ENCODE measurements around the gene ARHGAP9.
"Not testable (repeated sequence)": the region's sequence is repeated elsewhere in the genome, so short reads cannot be mapped to it uniquely, and the experiment has no call there.

Gene ARHGAP9

DNA sequence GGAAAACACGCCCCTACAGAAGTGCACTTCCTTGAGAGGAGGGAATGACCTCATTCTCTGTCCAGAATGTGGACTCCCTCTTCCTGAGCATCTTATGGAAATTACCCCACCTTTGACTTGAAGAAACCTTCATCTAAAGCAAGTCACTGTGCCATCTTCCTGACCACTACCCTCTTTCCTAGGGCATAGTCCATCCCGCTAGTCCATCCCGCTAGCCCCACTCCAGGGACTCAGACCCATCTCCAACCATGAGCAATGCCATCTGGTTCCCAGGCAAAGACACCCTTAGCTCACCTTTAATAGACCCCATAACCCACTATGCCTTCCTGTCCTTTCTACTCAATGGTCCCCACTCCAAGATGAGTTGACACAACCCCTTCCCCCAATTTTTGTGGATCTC lies 29.6 kb downstream of the ARHGAP9 start:
- no peak overlapping the region for H3K4me2 ChIP-seq (ENCODE audit: low read length)
- H3K27me3 ChIP-seq (ENCODE audit: control insufficient read depth, insufficient read depth, low read length) = no peaks in the 10 kb centered on the region
- H3K36me3 ChIP-seq (ENCODE audit: insufficient read depth, low read length) = no peaks in the 10 kb centered on the region
- no peak overlapping the region for H3K9ac ChIP-seq (ENCODE audit: low read depth, low read length)
- H3K4me1 ChIP-seq (ENCODE audit: control insufficient read depth, insufficient read depth, low read length) = peaks cover 20% of the 10 kb centered on the region
- no peak overlapping the region for H3K4me3 ChIP-seq (ENCODE audit: low read length)
- no peaks in the 10 kb centered on the region for H3K9me3 ChIP-seq (replicated peaks; ENCODE audit: low read length)

DNA sequence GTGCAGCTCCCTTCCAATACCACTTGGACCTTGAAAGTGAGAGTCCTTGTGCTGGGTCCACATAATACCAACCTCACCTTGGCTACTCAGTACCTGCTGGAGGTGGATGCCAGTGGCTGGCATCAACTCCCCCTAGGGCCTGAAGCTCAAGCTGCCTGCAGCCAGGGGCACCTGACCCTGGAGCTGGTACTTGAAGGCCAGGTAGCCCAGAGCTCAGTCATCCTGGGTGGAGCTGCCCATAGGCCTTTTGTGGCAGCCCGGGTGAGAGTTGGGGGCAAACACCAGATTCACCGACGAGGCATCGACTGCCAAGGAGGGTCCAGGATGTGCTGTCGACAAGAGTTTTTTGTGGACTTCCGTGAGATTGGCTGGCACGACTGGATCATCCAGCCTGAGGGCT lies 30.3 kb downstream of the ARHGAP9 start:
- H3K9ac ChIP-seq (ENCODE audit: low read depth, low read length) = no peak overlapping the region
- no peaks in the 10 kb centered on the region for H3K9me3 ChIP-seq (replicated peaks; ENCODE audit: low read length)
- no peak overlapping the region for H3K4me3 ChIP-seq (ENCODE audit: low read length)
- H3K4me2 ChIP-seq (ENCODE audit: low read length) = no peak overlapping the region
- H3K27me3 ChIP-seq (ENCODE audit: control insufficient read depth, insufficient read depth, low read length) = no peaks in the 10 kb centered on the region
- peaks cover 13% of the 10 kb centered on the region for H3K4me1 ChIP-seq (ENCODE audit: control insufficient read depth, insufficient read depth, low read length)
- no peaks in the 10 kb centered on the region for H3K36me3 ChIP-seq (ENCODE audit: insufficient read depth, low read length)

DNA sequence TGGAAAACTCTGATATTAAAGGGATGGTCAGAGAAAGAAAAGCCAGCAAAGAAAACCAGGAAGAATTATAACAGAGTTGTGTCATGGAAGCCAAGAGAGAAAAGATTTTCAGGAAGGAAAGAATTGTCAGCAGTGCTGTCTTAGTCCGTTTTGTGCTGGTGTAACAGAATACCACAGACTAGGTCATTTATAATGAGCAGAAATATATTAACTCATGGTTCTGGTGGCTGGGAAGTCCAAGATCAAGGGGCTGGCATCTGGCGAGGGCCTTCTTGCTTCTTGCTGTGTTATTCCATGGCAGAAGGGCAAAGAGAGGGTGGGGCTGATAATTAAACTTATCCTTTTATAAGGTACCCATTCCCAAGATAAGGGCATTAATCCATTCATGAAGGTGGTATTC lies 31.0 kb downstream of the ARHGAP9 start:
- H3K9ac ChIP-seq (ENCODE audit: low read depth, low read length) = no peak overlapping the region
- no peak overlapping the region for H3K4me3 ChIP-seq (ENCODE audit: low read length)
- H3K27me3 ChIP-seq (ENCODE audit: control insufficient read depth, insufficient read depth, low read length) = no peaks in the 10 kb centered on the region
- H3K4me1 ChIP-seq (ENCODE audit: control insufficient read depth, insufficient read depth, low read length) = peaks cover 13% of the 10 kb centered on the region
- H3K4me2 ChIP-seq (ENCODE audit: low read length) = no peak overlapping the region
- H3K36me3 ChIP-seq (ENCODE audit: insufficient read depth, low read length) = no peaks in the 10 kb centered on the region
- H3K9me3 ChIP-seq (replicated peaks; ENCODE audit: low read length) = no peaks in the 10 kb centered on the region

DNA sequence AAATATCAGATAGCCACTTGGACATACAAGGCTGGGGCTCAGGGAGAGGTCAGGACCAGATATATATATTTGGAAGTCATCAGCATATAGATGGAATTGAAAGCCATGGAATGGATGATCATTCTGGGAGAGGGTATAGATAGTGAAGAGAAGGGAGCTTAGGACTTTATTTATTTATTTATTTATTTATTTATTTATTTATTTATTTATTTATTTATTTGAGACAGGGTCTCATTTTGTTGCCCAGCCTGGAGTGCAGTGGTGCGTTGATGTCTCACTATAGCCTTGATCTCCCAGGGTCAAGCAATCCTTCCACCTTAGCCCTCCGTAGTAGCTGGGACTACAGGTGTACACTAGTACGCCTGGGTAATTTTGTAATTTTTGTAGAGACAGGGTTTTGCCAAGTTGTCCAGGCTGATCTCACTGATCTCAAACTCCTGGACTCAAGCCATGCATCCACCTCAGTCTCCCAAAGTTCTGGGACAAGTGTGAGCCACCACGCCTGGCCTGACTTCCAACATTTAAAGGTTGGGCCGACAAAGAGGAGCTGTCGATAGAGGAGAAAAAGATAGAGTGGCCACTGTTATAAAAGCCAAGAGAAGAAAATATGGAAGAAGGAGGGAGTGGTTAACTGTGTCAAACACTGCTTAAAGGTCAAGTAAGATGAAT lies 33.2 kb downstream of the ARHGAP9 start:
- no peak overlapping the region for H3K4me3 ChIP-seq (ENCODE audit: low read length)
- no peaks in the 10 kb centered on the region for H3K36me3 ChIP-seq (ENCODE audit: insufficient read depth, low read length)
- H3K4me2 ChIP-seq (ENCODE audit: low read length) = no peak overlapping the region
- no peaks in the 10 kb centered on the region for H3K9me3 ChIP-seq (replicated peaks; ENCODE audit: low read length)
- H3K4me1 ChIP-seq (ENCODE audit: control insufficient read depth, insufficient read depth, low read length) = peaks cover 6% of the 10 kb centered on the region
- no peak overlapping the region for H3K9ac ChIP-seq (ENCODE audit: low read depth, low read length)
- no peaks in the 10 kb centered on the region for H3K27me3 ChIP-seq (ENCODE audit: control insufficient read depth, insufficient read depth, low read length)

DNA sequence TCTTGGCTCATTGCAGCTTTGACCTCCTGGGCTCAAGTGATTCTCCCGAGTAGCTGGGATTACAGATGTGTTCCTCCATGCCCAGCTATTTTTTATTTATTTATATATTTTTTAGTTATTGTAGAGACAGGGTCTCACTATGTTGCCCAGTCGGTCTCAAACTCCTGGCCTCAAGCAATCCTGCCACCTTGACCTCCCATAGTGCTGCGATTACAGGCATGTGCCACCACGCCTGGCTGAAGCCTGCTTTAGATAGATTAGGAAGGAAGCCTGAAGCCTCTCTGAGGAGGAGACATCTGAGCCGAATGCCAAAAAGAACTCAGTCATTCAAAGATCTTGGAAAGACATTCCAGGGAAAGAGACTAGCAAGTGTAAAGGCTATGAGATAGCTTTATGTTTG lies 34.9 kb downstream of the ARHGAP9 start:
- Histone ChIP-seq H3K4me3 (ENCODE audit: low read length) (no peak overlapping the region), H3K9ac (ENCODE audit: low read depth, low read length) (no peak overlapping the region), H3K4me1 (ENCODE audit: control insufficient read depth, insufficient read depth, low read length) (no peaks in the 10 kb centered on the region)

DNA sequence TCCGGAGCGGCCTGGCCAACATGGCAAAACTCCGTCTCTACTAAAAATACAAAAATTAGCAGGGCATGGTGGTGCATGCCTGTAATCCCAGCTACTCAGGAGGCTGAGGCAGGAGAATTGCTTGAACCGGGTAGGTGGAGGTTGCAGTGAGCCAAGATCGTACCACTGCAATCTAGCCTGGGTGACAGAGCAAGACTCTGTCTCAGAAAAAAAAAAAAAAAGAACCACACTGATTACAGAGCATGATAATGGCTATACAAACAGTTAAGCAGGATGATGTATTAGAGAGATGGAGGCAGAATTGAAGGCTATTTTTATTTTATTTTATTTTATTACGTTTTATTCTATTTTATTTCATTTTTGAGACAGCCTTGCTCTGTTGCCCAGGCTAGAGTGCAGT lies 35.3 kb downstream of the ARHGAP9 start:
- not testable (repeated sequence) for H3K36me3 ChIP-seq (ENCODE audit: insufficient read depth, low read length); H3K4me3 ChIP-seq (ENCODE audit: low read length); H3K4me2 ChIP-seq (ENCODE audit: low read length); H3K4me1 ChIP-seq (ENCODE audit: control insufficient read depth, insufficient read depth, low read length); H3K27me3 ChIP-seq (ENCODE audit: control insufficient read depth, insufficient read depth, low read length); H3K9me3 ChIP-seq (replicated peaks; ENCODE audit: low read length); H3K9ac ChIP-seq (ENCODE audit: low read depth, low read length)

More for the DNA sequence above, 34.9 kb downstream of the ARHGAP9 start:
- no peak overlapping the region for H3K4me2 ChIP-seq (ENCODE audit: low read length)
- H3K27me3 ChIP-seq (ENCODE audit: control insufficient read depth, insufficient read depth, low read length) = no peaks in the 10 kb centered on the region
- H3K9me3 ChIP-seq (replicated peaks; ENCODE audit: low read length) = no peaks in the 10 kb centered on the region
- no peaks in the 10 kb centered on the region for H3K36me3 ChIP-seq (ENCODE audit: insufficient read depth, low read length)

DNA sequence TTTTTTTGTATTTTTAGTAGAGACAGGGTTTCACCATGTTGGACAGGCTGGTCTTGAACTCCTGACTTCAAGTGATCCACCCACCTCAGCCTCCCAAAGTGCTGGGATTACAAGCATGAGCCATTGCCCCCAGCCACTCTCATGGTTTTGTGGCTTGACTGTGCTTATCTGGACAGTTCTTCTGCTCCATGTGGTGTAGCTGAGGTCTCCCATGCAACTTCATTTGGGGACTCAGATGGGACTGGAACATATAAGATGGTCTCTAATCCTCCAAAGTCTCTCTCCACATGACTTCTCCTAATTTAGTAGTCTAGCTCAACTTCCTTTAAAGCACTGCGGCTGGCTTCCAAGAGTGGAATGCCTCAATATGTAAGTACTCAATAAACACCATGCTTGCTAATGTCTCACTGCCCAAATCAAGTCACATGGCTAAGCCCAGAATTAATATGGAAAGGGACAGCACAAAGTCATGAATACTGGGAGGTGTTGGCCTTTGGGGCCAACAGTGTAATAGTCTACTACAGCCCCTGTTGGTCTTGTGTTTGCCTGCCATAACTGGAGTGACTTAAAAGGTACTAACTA lies 37.7 kb downstream of the ARHGAP9 start:
- H3K9me3 ChIP-seq (replicated peaks; ENCODE audit: low read length) = no peaks in the 10 kb centered on the region
- H3K27me3 ChIP-seq (ENCODE audit: control insufficient read depth, insufficient read depth, low read length) = no peaks in the 10 kb centered on the region
- no peaks in the 10 kb centered on the region for H3K4me1 ChIP-seq (ENCODE audit: control insufficient read depth, insufficient read depth, low read length)
- H3K36me3 ChIP-seq (ENCODE audit: insufficient read depth, low read length) = no peaks in the 10 kb centered on the region
- H3K9ac ChIP-seq (ENCODE audit: low read depth, low read length) = no peak overlapping the region
- H3K4me2 ChIP-seq (ENCODE audit: low read length) = no peak overlapping the region
- no peak overlapping the region for H3K4me3 ChIP-seq (ENCODE audit: low read length)

DNA sequence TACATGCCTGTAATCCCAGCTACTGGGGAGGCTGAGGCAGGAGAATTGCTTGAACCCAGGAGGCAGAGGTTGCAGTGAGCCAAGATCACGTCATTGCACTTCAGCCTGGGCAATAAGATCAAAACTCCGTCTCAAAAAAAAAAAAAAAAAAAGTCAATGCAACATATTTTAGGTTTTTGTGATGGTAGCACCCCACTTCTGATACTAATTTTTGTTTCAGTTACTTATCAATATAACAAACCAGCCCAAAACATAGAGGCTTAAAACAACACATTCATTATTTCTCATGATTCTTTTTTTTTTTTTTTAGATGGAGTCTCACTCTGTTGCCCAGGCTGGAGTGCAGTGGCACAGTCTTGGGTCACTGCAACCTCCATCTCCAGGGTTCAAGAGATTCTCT lies 38.3 kb downstream of the ARHGAP9 start:
- not testable (repeated sequence) for H3K27me3 ChIP-seq (ENCODE audit: control insufficient read depth, insufficient read depth, low read length); H3K4me2 ChIP-seq (ENCODE audit: low read length); H3K9ac ChIP-seq (ENCODE audit: low read depth, low read length); H3K4me3 ChIP-seq (ENCODE audit: low read length); H3K9me3 ChIP-seq (replicated peaks; ENCODE audit: low read length); H3K36me3 ChIP-seq (ENCODE audit: insufficient read depth, low read length); H3K4me1 ChIP-seq (ENCODE audit: control insufficient read depth, insufficient read depth, low read length)

DNA sequence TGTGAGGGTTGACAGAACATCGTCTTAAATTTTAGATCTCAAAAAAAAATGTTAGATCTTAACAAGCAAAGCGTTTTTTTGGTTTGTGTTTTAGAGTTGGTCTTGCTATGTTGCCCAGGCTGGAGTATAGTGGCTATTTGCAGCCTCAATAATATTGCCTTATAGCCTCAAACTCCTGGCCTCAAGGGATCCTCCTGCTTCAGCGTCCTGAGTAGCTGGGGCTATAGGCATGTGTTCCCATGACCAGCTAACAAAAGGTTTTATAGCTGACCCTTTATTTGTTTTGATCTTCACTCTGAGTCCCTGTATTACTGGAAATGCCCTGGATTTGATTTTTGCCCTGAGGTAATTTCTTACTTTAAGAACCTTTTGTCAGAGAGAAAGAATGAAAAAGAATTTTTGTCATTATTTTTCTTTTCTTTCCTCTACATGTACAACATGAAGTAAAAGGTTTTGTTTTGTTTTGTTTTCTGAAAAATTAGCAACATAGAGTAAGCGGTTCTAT lies 39.9 kb downstream of the ARHGAP9 start:
- no peaks in the 10 kb centered on the region for H3K36me3 ChIP-seq (ENCODE audit: insufficient read depth, low read length)
- no peaks in the 10 kb centered on the region for H3K4me1 ChIP-seq (ENCODE audit: control insufficient read depth, insufficient read depth, low read length)
- no peak overlapping the region for H3K9ac ChIP-seq (ENCODE audit: low read depth, low read length)
- H3K9me3 ChIP-seq (replicated peaks; ENCODE audit: low read length) = no peaks in the 10 kb centered on the region
- no peak overlapping the region for H3K4me2 ChIP-seq (ENCODE audit: low read length)
- H3K27me3 ChIP-seq (ENCODE audit: control insufficient read depth, insufficient read depth, low read length) = no peaks in the 10 kb centered on the region
- H3K4me3 ChIP-seq (ENCODE audit: low read length) = no peak overlapping the region

DNA sequence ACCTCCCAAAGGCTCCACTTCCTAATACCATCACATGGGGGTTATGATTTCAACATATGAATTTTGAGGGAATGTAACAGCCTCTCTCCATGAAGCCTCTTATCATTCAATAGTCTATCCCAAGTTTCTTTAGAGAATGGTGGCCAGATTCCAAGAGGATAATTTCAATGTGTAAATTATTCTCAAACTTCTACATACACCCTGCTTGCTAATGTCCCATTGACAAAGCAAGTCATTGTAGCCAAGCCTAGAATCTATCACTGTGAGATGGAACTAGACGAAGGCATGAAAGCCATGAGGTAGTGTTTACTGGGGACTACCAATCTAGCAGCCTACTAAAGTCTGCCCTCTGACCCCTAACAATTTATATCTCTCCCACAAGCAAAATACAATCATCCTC lies 41.3 kb downstream of the ARHGAP9 start:
- H3K9me3 ChIP-seq (replicated peaks; ENCODE audit: low read length) = no peaks in the 10 kb centered on the region
- H3K4me3 ChIP-seq (ENCODE audit: low read length) = no peak overlapping the region
- H3K36me3 ChIP-seq (ENCODE audit: insufficient read depth, low read length) = no peaks in the 10 kb centered on the region
- H3K27me3 ChIP-seq (ENCODE audit: control insufficient read depth, insufficient read depth, low read length) = no peaks in the 10 kb centered on the region
- no peak overlapping the region for H3K4me2 ChIP-seq (ENCODE audit: low read length)
- H3K4me1 ChIP-seq (ENCODE audit: control insufficient read depth, insufficient read depth, low read length) = no peaks in the 10 kb centered on the region
- H3K9ac ChIP-seq (ENCODE audit: low read depth, low read length) = no peak overlapping the region

DNA sequence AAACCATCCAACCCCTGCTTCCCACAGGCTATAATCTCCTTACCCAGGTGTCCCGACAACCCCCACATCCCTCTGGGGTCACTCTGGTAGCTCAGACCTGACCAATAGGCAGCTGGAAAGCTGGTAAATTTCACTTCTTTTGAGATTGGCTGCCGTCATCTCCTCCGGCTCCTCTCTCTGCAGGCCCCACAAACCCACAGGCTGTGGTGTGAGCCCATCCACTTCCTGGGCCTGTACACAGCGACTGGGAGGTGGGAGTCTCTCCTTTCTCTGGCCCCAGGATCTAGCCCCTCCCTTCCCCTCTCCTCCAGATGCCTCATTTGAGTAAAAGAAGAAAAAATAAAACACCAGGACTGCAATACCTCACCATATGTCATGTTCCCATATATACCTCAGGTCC lies 44.4 kb downstream of the ARHGAP9 start:
- Histone ChIP-seq H3K4me2 (ENCODE audit: low read length) (no peak overlapping the region), H3K4me1 (ENCODE audit: control insufficient read depth, insufficient read depth, low read length) (peaks cover 5% of the 10 kb centered on the region), H3K36me3 (ENCODE audit: insufficient read depth, low read length) (no peaks in the 10 kb centered on the region), H3K27me3 (ENCODE audit: control insufficient read depth, insufficient read depth, low read length) (no peaks in the 10 kb centered on the region), H3K9me3 (replicated peaks; ENCODE audit: low read length) (no peaks in the 10 kb centered on the region), H3K4me3 (ENCODE audit: low read length) (no peak overlapping the region), H3K9ac (ENCODE audit: low read depth, low read length) (no peak overlapping the region)

Measured in skeletal muscle satellite cell (primary cell).